Suprapubic skin (tissue), 4 donors: ENCODE data around the gene ADGRG1. TPM values are rescaled to one million over a fixed set of nuclear protein-coding genes. Genes with fewer than 3 reads are reported as not detected.

Source experiments
- DNase-seq, 2 donors: peaks; one replicate each; pipeline ENCODE4 v3.0.0-alpha.2; 2019; ENCODE audit warnings: low spot score in 2 of 2
- H3K27ac ChIP-seq: fragments of 200-600 bp; sonication (generic); one replicate; pipeline ENCODE4 v1.5.1; 2019
- H3K27me3 ChIP-seq: fragments of 200-600 bp; sonication (generic); one replicate; pipeline ENCODE4 v1.5.1; 2019
- H3K36me3 ChIP-seq: fragments of 200-600 bp; sonication (generic); one replicate; pipeline ENCODE4 v1.5.1; 2019
- H3K4me1 ChIP-seq: fragments of 200-600 bp; sonication (generic); one replicate; pipeline ENCODE4 v1.5.1; 2019
- H3K4me3 ChIP-seq: fragments of 200-600 bp; sonication (generic); one replicate; pipeline ENCODE4 v1.5.1; 2019; ENCODE audit warnings: mild to moderate bottlenecking
- H3K9me3 ChIP-seq: fragments of 200-600 bp; sonication (generic); one replicate; pipeline ENCODE4 v1.5.1; 2019
- CTCF ChIP-seq, 2 donors: fragments of 200-600 bp in 1 of 2; fragments of 450-650 bp in 1 of 2; sonication (generic) in 1 of 2; IDR thresholded peaks; one replicate each; pipeline ENCODE4 v1.5.1; 2016 to 2019; ENCODE audit warnings: antibody characterized with exemption in 2 of 2, mild to moderate bottlenecking in 1 of 2, moderate library complexity in 1 of 2
- EP300 ChIP-seq: sonication (generic); formaldehyde crosslinking; IDR thresholded peaks from one replicate; pipeline ENCODE4 v1.6.1; 2017; ENCODE audit warnings: antibody characterized with exemption
- POLR2A ChIP-seq, 2 donors: fragments of 450-650 bp; IDR thresholded peaks; one replicate each; pipeline ENCODE4 v1.6.1; 2017; ENCODE audit warnings: antibody characterized with exemption in 2 of 2, mild to moderate bottlenecking in 2 of 2, moderate library complexity in 2 of 2
- POLR2AphosphoS5 ChIP-seq, 3 donors: sonication (generic); formaldehyde crosslinking; IDR thresholded peaks; one replicate each; pipeline ENCODE4 v1.6.1; 2017; ENCODE audit warnings: antibody characterized with exemption in 3 of 3
- WGBS: methylation state at CpG from one replicate; pipeline ENCODE4 v1.1.5; 2018; 5-methylcytosine and 5-hydroxymethylcytosine counted together
- total RNA-seq, 4 donors: library from RNA; depleted of rRNA; stranded (reverse); fragments of >200 nt; gene quantifications; one replicate each; pipeline ENCODE4 v1.1.0, GENCODE V29; 2016

ADGRG1 gene
- total RNA-seq, 4 donors from 2014 or later: 107 to 202 (median 139) TPM

DNA sequence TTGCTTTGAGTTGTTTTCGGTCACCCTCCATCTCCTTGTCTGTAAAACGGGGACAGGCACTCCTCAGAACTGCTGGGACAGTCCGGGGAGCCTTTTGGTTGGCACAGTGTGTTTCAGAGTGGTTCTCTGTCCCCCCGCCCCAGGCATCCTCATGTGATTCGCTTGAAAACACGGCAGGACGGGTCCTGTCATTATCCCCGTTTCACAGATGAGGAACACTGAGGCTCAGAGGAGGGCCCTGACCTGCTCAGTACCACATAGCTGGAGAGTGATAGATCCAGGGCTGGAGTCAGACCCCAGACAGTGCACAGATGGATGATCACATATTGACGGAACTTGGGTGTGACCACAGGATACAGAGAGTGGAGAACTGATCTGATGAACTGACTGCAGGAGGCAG lies 13.5 kb upstream of the ADGRG1 start:
- WGBS: 96% methylated on average over 9 of the region's 9 CpGs
- peak; percentile 29 to 74 for DNase-seq
- H3K9me3 ChIP-seq: no peaks in the 10 kb centered on the region
- H3K27ac ChIP-seq: no peak overlapping the region
- TF ChIP-seq POLR2AphosphoS5 (IDR thresholded peaks at IDR 0.05) (no peak), POLR2A (IDR thresholded peaks at IDR 0.05) (no peak), CTCF (IDR thresholded peaks at IDR 0.05) (no peak)
- no peaks in the 10 kb centered on the region for H3K36me3 ChIP-seq
- H3K27me3 ChIP-seq: no peaks in the 10 kb centered on the region
- peaks cover 25% of the 10 kb centered on the region for H3K4me1 ChIP-seq
- no peak overlapping the region for H3K4me3 ChIP-seq

GRCh38 chr16:57615813-57616212 lies 12.6 kb upstream of the ADGRG1 start:
- Histone ChIP-seq H3K36me3 (no peaks in the 10 kb centered on the region), H3K27me3 (no peaks in the 10 kb centered on the region), H3K27ac (no peak overlapping the region), H3K4me3 (no peak overlapping the region), H3K9me3 (no peaks in the 10 kb centered on the region), H3K4me1 (peaks cover 27% of the 10 kb centered on the region)
- peak; percentile 30 to 38 for DNase-seq
- TF ChIP-seq EP300: no peak
- TF ChIP-seq CTCF (IDR thresholded peaks at IDR 0.05): no peak
- TF ChIP-seq POLR2AphosphoS5 (IDR thresholded peaks at IDR 0.05): no peak
- no peak for TF ChIP-seq POLR2A (IDR thresholded peaks at IDR 0.05)
- 97% methylated on average over 9 of the region's 10 CpGs for WGBS

- peaks cover 31% of the 10 kb centered on the region for H3K4me1 ChIP-seq
- DNase-seq: peak; percentile 44 to 76
- H3K36me3 ChIP-seq: no peaks in the 10 kb centered on the region
- 91% methylated on average over 7 of the region's 7 CpGs for WGBS
- no peak overlapping the region for H3K27ac ChIP-seq
- H3K4me3 ChIP-seq: no peak overlapping the region
- H3K27me3 ChIP-seq: no peaks in the 10 kb centered on the region
- no peak for TF ChIP-seq POLR2A (IDR thresholded peaks at IDR 0.05)
- TF ChIP-seq EP300: no peak
- no peak for TF ChIP-seq CTCF (IDR thresholded peaks at IDR 0.05)
- no peak for TF ChIP-seq POLR2AphosphoS5 (IDR thresholded peaks at IDR 0.05)
- H3K9me3 ChIP-seq: no peaks in the 10 kb centered on the region
These were observed 12.2 kb upstream of the ADGRG1 start for GRCh38 chr16:57616241-57616640.

- Histone ChIP-seq H3K27me3 (no peaks in the 10 kb centered on the region), H3K9me3 (no peaks in the 10 kb centered on the region), H3K4me1 (peaks cover 37% of the 10 kb centered on the region), H3K4me3 (no peak overlapping the region), H3K36me3 (no peaks in the 10 kb centered on the region), H3K27ac (no peak overlapping the region)
- no peak for TF ChIP-seq EP300
- TF ChIP-seq POLR2AphosphoS5 (IDR thresholded peaks at IDR 0.05): no peak
- TF ChIP-seq POLR2A (IDR thresholded peaks at IDR 0.05): no peak
- TF ChIP-seq CTCF (IDR thresholded peaks at IDR 0.05): no peak
- peak; percentile 11 to 15 for DNase-seq
- WGBS: 76% methylated on average over 4 of the region's 4 CpGs
These were observed 11.6 kb upstream of the ADGRG1 start for GRCh38 chr16:57616876-57617275.

DNA sequence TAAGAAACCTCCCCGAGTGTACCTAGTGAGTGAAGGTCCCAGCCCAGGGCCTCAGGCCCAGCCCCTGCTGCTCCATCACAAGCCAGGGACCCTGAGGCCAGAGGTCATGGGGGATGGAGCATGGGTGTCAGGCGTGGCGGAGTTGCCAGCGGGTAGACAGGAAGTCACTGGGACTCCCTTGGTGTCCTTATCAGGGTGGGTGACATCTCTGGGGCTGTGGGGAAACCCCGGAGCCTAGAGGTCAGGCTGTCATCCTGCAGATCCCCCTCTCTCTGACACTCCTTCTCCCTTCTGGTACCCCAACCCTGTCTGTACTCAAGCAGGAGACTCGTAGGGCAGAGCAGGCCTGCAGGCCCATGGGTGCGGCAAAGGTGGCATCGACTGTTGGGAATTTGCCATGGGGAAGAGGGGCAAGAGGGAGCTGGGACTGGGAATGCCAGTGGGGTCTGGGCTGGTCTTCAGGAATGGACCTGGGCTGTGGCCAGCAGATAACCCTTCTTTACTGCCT lies 10.8 kb upstream of the ADGRG1 start:
- Histone ChIP-seq H3K4me1 (peaks cover 44% of the 10 kb centered on the region), H3K27me3 (no peaks in the 10 kb centered on the region), H3K36me3 (no peaks in the 10 kb centered on the region), H3K4me3 (no peak overlapping the region), H3K9me3 (no peaks in the 10 kb centered on the region), H3K27ac (peak overlapping the region; percentile 96)
- WGBS: 83% methylated on average over 1 of the region's 8 CpGs
- DNase-seq: peak; percentile 57 to 65
- TF ChIP-seq CTCF (IDR thresholded peaks at IDR 0.05): no peak
- no peak for TF ChIP-seq POLR2A (IDR thresholded peaks at IDR 0.05)
- TF ChIP-seq EP300: no peak
- TF ChIP-seq POLR2AphosphoS5 (IDR thresholded peaks at IDR 0.05): no peak
